CD4-positive, alpha-beta T cell treated with Interferon gamma for 1 hour (primary cell): ENCODE results near the gene GABRG3.

Experiments used
- DNase-seq: peaks from one replicate; pipeline ENCODE4 v3.0.0-alpha.2; 2020

The GABRG3 gene

DNA sequence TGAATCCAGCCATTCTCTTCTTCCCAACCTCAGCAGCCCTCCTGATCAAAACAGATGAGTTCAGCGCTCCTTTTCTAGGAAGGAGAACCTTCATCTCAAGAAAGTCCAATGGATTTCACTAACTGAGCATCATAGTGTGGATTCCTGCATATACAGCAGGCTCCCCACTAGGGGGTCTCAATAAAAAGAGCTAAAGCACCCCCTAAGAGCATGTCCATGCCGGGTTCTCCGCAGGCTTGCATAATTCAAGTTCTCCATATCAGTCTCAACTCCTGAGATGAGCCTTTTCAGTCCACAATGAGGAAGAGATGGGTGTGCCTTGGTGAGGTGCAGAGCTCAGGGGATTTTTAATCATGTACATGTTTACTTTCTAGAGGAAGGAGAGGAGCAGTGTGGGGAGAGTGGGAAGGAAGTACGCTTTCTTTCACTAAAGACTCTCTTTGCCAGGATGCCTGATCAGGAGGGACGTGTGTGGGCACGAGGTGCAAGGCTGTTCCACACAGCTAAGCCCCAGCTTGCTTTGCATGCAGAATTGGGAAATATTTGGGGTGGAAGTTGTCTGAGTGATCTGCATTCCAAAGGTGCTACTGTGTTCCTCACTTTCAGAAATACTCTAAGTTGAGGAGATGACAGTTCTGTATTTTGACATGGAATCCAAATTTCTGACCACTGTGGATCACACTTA is 564.6 kb downstream of the GABRG3 start:
- DNase-seq = no peak

GRCh38 chr15:27538325-27538724 is 567.3 kb downstream of the GABRG3 start:
- DNase-seq = no peak

GRCh38 chr15:27541581-27541980 is 570.6 kb downstream of the GABRG3 start:
- DNase-seq = no peak

- no peak for DNase-seq
These were observed 574.7 kb downstream of the GABRG3 start for GRCh38 chr15:27545494-27546255.

- DNase-seq = no peak
These were observed 578.8 kb downstream of the GABRG3 start for GRCh38 chr15:27549746-27550145.

DNA sequence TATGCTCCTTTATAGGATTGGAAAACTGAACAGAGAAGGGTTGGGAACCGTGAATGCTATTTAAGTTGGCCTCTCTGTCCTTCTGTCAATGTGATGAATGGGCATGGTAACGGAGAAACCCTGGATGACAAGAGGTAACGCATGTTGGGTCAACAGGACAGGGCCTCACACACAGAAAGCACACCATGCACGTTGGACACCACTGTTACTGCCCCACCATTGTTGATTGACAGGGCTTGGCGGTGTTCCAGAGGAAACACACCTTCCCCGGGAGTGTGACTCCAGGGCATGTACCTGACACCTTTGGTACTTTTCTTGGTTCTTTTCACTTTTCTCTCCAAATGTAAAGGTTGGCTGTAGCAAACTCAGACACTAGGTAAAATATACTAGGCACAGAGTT is 579.7 kb downstream of the GABRG3 start:
- no peak for DNase-seq

DNA sequence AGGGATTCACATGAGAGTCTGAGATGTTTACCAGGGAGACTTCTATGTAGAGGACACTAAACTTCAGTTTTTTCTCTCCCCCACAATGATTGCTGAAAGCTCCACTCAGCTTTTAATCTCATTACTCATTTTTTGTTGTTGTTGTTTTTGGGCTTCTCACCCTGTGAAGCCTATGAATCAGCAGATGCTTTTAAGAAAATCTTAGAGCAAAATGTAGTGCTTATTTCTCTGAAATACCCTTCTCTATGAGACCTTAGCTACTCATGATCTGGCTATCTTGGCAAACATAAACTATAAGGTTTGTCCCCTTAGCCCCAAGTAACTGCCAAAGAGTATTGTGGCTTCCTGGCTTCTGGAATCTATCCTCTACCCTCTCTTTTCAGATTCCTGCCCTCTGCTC is 590.8 kb downstream of the GABRG3 start:
- DNase-seq = no peak

GRCh38 chr15:27563765-27564370 is 592.9 kb downstream of the GABRG3 start:
- DNase-seq = no peak

- DNase-seq = no peak
These were observed 593.7 kb downstream of the GABRG3 start for GRCh38 chr15:27564656-27565055.

GRCh38 chr15:27570746-27571145 is 599.8 kb downstream of the GABRG3 start:
- DNase-seq = no peak

- no peak for DNase-seq
These were observed 603.0 kb downstream of the GABRG3 start for GRCh38 chr15:27573805-27574485.

GRCh38 chr15:27574541-27575054 is 603.6 kb downstream of the GABRG3 start:
- DNase-seq = no peak

DNA sequence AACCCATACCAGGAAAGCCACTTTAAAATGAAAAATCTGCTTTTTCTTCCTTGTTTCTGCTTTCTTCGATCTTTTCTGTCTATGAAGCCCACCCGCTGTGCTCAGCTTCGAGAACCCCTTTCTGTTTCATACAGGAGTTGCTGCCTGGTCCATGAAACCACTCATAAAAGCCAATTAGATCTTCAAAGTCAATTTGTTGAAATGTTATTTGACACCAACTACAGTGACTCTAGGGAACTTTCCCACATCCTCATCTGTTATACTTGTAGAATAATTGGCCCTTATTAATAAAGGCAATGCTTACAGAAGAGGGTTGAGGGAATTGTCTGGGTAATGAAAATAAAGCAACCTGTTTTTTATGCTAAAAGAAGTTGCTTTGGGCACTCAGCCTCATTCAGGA is 604.5 kb downstream of the GABRG3 start:
- no peak for DNase-seq

DNA sequence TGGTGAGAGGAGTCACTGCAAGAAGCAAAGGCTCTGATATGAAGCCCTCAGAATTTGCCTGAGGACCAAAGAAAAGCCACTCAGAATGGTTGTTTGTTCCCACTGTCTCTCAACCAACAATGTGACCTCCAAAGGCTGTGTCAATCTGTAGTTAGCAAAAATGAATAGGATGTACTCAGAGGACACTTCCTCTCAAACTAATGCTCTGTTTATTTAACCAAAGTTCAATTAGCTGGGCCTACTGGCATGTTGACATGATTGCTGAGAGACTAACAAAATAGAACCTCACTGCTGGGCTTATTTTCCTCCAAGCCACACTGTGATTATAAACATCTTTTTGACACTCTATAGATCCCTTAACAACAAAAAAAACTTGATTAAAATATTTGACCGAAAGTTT is 605.6 kb downstream of the GABRG3 start:
- no peak for DNase-seq

- DNase-seq = no peak
These were observed 608.8 kb downstream of the GABRG3 start for GRCh38 chr15:27579738-27580137.

DNA sequence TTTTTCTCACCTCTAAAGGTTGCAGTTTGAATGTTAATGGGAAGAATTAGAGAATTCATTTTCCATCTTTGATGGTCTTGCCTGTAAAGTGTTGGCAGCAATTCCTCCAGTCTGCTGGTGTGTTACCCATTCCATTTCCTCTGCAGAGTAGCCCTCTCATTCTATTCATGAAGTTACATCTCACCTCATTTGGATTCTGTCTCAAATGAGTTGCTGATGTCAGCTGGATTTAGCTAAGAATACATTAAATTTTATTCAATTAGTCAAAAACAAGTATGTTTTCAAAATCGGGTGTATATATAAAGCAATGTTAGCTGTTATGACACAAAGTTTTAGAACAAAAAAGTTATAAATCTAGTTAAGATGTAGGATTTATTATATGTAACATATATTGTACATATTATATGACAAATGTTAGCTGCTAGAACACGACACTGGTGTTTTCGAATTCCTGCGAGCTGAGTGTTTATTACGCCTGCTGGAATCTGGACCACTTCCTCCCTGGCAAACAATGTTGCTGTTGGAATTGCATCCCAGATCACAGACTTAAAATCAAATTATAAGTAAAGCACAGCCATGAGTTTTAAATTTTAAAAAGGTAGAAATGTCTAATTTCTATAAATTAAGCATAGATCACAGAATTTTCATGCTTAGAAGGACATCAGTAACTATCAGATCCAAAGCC is 611.9 kb downstream of the GABRG3 start:
- DNase-seq = no peak

DNA sequence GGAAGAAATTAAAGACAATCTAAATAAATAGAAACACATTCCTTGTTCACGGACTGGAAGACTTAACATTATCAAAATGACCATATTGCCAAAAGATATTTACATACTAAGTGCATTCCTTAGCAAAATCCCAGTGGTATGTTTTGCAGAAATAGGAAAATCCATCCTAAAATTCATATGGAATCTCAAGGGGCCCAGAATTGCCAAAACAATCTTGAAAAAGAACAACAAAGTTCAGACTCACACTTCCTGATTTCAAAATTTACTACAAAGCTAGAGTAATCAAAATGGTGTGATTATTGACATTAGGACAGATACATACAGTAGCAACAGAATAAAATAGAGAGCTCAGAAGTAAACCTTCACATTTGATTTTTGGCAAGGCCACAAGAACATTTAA is 612.7 kb downstream of the GABRG3 start:
- DNase-seq = no peak

DNA sequence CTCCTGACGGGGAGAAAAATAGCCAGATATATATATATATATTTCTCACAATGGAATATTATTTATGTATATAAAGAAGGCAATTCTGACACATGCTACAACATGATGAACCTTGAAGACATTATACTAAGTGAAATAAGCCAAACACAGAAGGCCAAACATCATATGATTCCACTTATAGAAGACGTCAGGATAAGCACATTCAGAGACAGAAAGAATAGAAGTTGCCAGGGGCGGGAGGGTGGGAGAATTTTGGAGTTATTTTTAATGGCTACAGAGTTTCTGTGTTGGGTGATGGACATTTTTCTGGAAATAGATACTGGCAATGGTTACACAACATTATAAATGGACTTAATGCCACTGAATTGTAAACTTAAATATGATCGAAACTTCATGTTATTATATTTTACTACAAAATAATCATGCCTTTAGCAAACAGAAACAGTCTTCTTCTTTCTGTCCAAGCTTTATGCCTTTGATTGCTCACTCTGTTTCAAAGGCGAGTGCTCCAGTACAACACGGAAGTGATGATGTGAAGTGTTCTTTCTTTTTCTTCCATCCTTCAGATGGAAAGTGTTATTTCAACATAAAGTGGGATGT is 614.2 kb downstream of the GABRG3 start:
- no peak for DNase-seq

GRCh38 chr15:27587810-27588209 is 616.8 kb downstream of the GABRG3 start:
- no peak for DNase-seq

DNA sequence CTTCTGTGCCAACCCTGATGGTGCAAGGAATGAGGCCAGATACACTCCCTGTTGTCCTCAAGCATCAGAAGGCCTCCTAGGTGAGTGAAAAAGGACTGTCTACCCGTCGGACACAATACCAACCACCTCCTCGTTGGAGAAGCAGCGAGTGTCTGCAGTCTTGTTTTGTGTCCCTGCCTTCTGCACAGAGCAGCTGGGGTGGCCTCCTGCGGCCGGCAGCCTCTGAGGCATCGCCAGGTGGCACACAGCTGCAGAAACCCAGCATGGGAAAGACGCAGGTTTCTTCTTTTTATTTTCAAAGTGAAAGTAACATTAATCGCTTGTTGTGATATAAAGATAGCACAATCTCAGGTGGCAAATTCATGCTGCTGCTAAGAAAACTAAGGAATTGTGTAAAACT is 618.3 kb downstream of the GABRG3 start:
- no peak for DNase-seq

DNA sequence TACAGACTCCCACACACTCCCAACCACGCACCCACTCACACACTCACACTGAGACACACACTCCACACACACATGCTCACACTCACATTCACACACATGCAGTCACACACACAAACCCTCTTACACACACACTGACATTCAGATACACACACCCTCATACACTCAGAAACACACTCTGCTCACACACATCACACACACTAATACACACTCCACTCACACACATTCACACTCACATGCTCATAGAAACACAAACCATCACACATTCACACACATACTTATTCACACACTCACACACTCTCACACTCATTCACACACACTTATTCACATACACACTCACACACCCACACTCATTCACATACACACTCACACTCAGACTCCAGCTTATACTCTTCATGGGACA is 618.8 kb downstream of the GABRG3 start:
- DNase-seq = no peak
